Esophagus mucosa (tissue), 1 donor: ENCODE results near the gene KCNN4. TPM values are rescaled to one million over a fixed set of nuclear protein-coding genes. Genes with fewer than 3 reads are reported as not detected.
"Not testable (repeated sequence)": the region's sequence is repeated elsewhere in the genome, so short reads cannot be mapped to it uniquely, and the experiment has no call there.

ENCODE experiments used
- ATAC-seq: fragments of 200-7000 bp; cut with Tn5 transposase; one replicate; pipeline ENCODE4 v1.9.1; 2020
- total RNA-seq: library from RNA; stranded (reverse); gene quantifications from one replicate; pipeline ENCODE4 v1.2.4, GENCODE V29; 2023
- donor health status: DM: yes; HTN: yes; CAD: no.

Gene KCNN4
- total RNA-seq, 1 donor from 2014 or later, result 4.1 TPM

GRCh38 chr19:43798546-43799409 is 18.0 kb upstream of the KCNN4 start:
- peak; percentile 89 for ATAC-seq

- ATAC-seq, result no peak
Measured at GRCh38 chr19:43798026-43798545, 17.3 kb upstream of the KCNN4 start.

GRCh38 chr19:43797556-43797955 is 16.8 kb upstream of the KCNN4 start:
- no peak for ATAC-seq

GRCh38 chr19:43797118-43797517 is 16.3 kb upstream of the KCNN4 start:
- ATAC-seq, result no peak

- no peak for ATAC-seq
Measured at GRCh38 chr19:43790587-43790986, 9.8 kb upstream of the KCNN4 start.

GRCh38 chr19:43789029-43789428 is 8.3 kb upstream of the KCNN4 start:
- ATAC-seq, result no peak

- ATAC-seq, result no peak
Measured at GRCh38 chr19:43786665-43787064, 5.9 kb upstream of the KCNN4 start.

- peak; percentile 33 for ATAC-seq
Measured at GRCh38 chr19:43784981-43785808, 4.4 kb upstream of the KCNN4 start.

- peak; percentile 52 for ATAC-seq
Measured at GRCh38 chr19:43784241-43784980, 3.6 kb upstream of the KCNN4 start.

- ATAC-seq, result no peak
Measured at GRCh38 chr19:43783636-43784035, 2.9 kb upstream of the KCNN4 start.

- ATAC-seq, result peak; percentile 59
Measured at GRCh38 chr19:43782689-43783231, 2.0 kb upstream of the KCNN4 start.

GRCh38 chr19:43782311-43782660 is 1.5 kb upstream of the KCNN4 start:
- no peak for ATAC-seq

- no peak for ATAC-seq
Measured at GRCh38 chr19:43781630-43782310, 997 bp upstream of the KCNN4 start.

GRCh38 chr19:43779820-43780219 is 953 bp downstream of the KCNN4 start:
- no peak for ATAC-seq

GRCh38 chr19:43779147-43779819 is 1.5 kb downstream of the KCNN4 start:
- no peak for ATAC-seq

GRCh38 chr19:43778651-43779050 is 2.1 kb downstream of the KCNN4 start:
- no peak for ATAC-seq

- no peak for ATAC-seq
Measured at GRCh38 chr19:43777163-43777695, 3.5 kb downstream of the KCNN4 start.

GRCh38 chr19:43776286-43776685 is 4.5 kb downstream of the KCNN4 start:
- no peak for ATAC-seq

- ATAC-seq, result no peak
Measured at GRCh38 chr19:43775299-43775890, 5.4 kb downstream of the KCNN4 start.

- not testable (repeated sequence) for ATAC-seq
Measured at GRCh38 chr19:43774940-43775258, 5.9 kb downstream of the KCNN4 start.
